Activated naive CD4-positive, alpha-beta T cell treated with anti-CD3 and anti-CD28 coated beads, Interleukin-2, amount 50 U/mL, for 72 hours (primary cell): ENCODE data around the gene UCHL3. TPM values are rescaled to one million over a fixed set of nuclear protein-coding genes. Genes with fewer than 3 reads are reported as not detected.

Experiments
- ATAC-seq, 2 donors: fragments of 150-1000 bp; cut with Tn5 transposase; 2 replicates each; pipeline ENCODE4 v1.10.0; 2021; ENCODE audit warnings: mild to moderate bottlenecking in 2 of 2, moderate library complexity in 2 of 2
- DNase-seq, 2 donors: peaks; one replicate each; pipeline ENCODE4 v3.0.0; 2021 to 2022; ENCODE audit warnings: low spot score in 2 of 2
- H3K27ac Mint-ChIP-seq, 2 donors: one replicate each; pipeline ENCODE4 v1.8.0; 2022; ENCODE audit warnings: mild to moderate bottlenecking in 2 of 2, mixed read lengths in 2 of 2
- H3K36me3 Mint-ChIP-seq, 2 donors: one replicate each; pipeline ENCODE4 v1.8.0; 2022; ENCODE audit warnings: mixed read lengths in 2 of 2
- H3K9me3 Mint-ChIP-seq, 2 donors: one replicate each; pipeline ENCODE4 v1.8.0; 2022; ENCODE audit warnings: mixed read lengths in 2 of 2
- total RNA-seq, 2 donors: library from RNA; stranded (reverse); gene quantifications; one replicate each; pipeline ENCODE4 v1.2.3, GENCODE V29; 2022

UCHL3 gene
- total RNA-seq, 2 donors from 2014 or later, result 41.9 to 46.7 TPM

GRCh38 chr13:75639454-75639853, 89.9 kb downstream of the UCHL3 start:
- ATAC-seq (no peak), DNase-seq (no peak)
- H3K36me3 Mint-ChIP-seq, result no peaks in the 10 kb centered on the region
- H3K9me3 Mint-ChIP-seq, result no peaks in the 10 kb centered on the region
- no peak overlapping the region for H3K27ac Mint-ChIP-seq

DNA sequence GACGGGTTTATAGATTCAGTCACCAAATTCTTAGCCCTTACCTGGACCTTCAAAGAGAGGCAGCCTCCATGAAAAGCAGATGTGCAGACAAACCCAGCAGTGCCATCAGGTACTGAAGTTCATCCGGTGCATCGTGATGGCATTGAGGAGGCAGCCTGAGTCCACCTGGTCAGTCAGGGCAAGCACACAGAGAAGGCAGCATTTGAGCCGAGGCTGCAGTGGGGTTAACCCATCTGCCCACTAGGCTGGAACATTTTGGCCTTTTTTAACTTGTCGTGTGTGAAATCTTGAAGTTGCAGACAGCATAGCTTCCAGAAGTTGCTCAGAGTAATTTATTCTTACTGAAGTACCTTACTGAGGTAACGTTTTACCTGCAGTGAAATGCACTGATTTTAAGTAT, 91.4 kb downstream of the UCHL3 start:
- ATAC-seq (no peak), DNase-seq (no peak)
- Mint-ChIP-seq H3K27ac (no peak overlapping the region), H3K9me3 (no peaks in the 10 kb centered on the region), H3K36me3 (no peaks in the 10 kb centered on the region)

- DNase-seq (no peak), ATAC-seq (no peak)
- H3K9me3 Mint-ChIP-seq, result no peaks in the 10 kb centered on the region
- no peak overlapping the region for H3K27ac Mint-ChIP-seq
- H3K36me3 Mint-ChIP-seq, result peaks cover 0 to 5% of the 10 kb centered on the region in 2 donors
Observed at GRCh38 chr13:75643182-75643581, 93.6 kb downstream of the UCHL3 start.

DNA sequence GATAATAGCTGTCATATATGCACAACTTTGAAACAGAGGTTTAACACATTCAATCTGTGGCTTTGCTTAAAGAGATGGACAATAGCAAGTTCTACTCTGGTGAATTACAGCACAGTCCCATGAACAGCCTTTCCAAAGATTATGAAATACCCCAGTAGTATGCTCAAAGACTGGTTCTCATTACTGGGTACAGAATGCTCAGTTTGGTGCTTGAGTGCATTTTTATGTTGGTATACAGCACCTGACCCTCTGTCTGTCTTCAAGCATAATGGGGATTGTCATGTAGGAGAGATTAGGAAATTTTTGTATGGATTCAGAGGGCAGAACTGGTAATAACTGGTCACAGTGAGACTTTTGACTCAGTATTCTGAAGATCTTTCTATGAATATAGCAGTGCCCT, 94.1 kb downstream of the UCHL3 start:
- Mint-ChIP-seq H3K9me3 (no peaks in the 10 kb centered on the region), H3K27ac (no peak overlapping the region), H3K36me3 (peaks cover 0 to 5% of the 10 kb centered on the region in 2 donors)
- DNase-seq (no peak), ATAC-seq (no peak)

DNA sequence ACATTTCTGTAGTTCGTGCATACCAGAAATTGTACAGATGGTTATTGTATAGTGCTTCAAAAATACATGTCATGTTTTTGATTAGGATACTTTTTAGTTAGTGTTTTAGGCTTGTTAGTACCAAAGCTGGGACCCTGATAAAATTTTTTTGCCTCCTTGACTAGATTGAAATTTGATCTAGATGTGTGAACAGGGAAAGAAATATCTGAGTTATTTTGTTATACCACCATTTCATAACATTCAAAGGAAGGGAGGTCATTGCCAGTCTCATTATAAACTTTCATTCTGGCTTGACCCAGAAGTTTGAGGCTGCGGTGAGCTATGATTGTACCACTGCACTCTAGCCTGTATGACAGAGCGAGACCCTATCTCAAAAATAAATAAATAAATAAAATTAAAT, 95.5 kb downstream of the UCHL3 start:
- ATAC-seq (no peak), DNase-seq (no peak)
- peaks cover 0 to 5% of the 10 kb centered on the region in 2 donors for H3K36me3 Mint-ChIP-seq
- no peaks in the 10 kb centered on the region for H3K9me3 Mint-ChIP-seq
- H3K27ac Mint-ChIP-seq, result no peak overlapping the region

GRCh38 chr13:75647126-75647784, 97.7 kb downstream of the UCHL3 start:
- H3K36me3 Mint-ChIP-seq, result peaks cover 0 to 5% of the 10 kb centered on the region in 2 donors
- DNase-seq (no peak), ATAC-seq (peak in 1 of 2 donors; percentile 90)
- no peak overlapping the region for H3K27ac Mint-ChIP-seq
- H3K9me3 Mint-ChIP-seq, result no peaks in the 10 kb centered on the region

GRCh38 chr13:75648446-75648845, 98.9 kb downstream of the UCHL3 start:
- H3K9me3 Mint-ChIP-seq, result no peaks in the 10 kb centered on the region
- no peak overlapping the region for H3K27ac Mint-ChIP-seq
- H3K36me3 Mint-ChIP-seq, result peaks cover 0 to 5% of the 10 kb centered on the region in 2 donors
- no peak for DNase-seq
- ATAC-seq, result no peak

DNA sequence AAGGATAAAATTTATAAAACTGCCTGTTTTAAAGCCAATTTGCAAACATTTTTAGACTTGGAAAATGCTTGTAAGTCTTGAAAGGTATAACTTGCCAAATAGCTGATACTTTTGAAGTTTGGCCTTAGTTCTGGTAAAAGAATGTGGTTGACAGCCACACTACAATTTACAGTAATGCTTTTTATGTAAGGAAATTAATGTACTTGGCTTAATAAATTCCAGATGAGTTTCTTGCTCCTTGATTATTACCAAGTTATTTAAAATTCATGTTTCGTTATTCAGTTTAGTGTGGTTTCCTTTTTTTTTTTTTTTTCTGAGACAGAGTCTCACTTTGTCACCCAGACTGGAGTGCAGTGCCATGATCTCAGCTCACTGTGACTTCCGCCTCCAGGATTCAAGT, 101.4 kb downstream of the UCHL3 start:
- Mint-ChIP-seq H3K27ac (no peak overlapping the region), H3K9me3 (no peaks in the 10 kb centered on the region), H3K36me3 (peaks cover 0 to 5% of the 10 kb centered on the region in 2 donors)
- ATAC-seq, result no peak
- no peak for DNase-seq

DNA sequence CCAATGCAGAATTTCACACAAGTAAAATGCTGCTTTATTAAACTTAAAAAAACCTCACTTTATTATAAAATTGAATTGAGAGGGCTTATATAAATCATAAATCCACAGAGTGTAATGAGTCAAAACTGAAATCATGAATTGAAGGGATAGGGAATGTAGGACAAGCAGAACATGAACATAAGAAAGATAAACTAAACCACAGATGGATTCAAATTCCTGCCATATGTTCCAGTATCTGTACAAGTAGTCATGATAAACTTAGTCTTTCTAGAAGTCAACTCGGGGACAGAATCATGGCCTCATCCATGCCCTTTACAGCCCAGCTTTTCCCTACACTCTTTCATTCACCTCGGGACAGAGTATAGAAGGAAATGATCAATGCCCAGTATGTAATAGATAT, 103.1 kb downstream of the UCHL3 start:
- ATAC-seq (no peak), DNase-seq (no peak)
- Mint-ChIP-seq H3K9me3 (no peaks in the 10 kb centered on the region), H3K36me3 (no peaks in the 10 kb centered on the region), H3K27ac (no peak overlapping the region)

Other genes starting within 250 kb of the UCHL3 start
- gene TBC1D4, start 67.6 kb upstream of the UCHL3 start, total RNA-seq, result 10 to 100 TPM; 29.6 to 30.5 TPM
- 100 to 1,000 TPM; 103 to 129 TPM for gene COMMD6, start 11.9 kb upstream of the UCHL3 start, total RNA-seq
- gene LMO7, start 86.5 kb downstream of the UCHL3 start, total RNA-seq, result 10 to 100 TPM; 12.5 to 31.1 TPM